LNCAP (cell line): ENCODE data around the gene GYPA.
"Not testable (repeated sequence)": the region's sequence is repeated elsewhere in the genome, so short reads cannot be mapped to it uniquely, and the experiment has no call there.

Experiments
- CTCF ChIP-seq: fragments of 450-650 bp; IDR thresholded peaks from 2 replicates; pipeline ENCODE4 v1.5.1; 2017; ENCODE audit warnings: mild to moderate bottlenecking

GYPA gene

DNA sequence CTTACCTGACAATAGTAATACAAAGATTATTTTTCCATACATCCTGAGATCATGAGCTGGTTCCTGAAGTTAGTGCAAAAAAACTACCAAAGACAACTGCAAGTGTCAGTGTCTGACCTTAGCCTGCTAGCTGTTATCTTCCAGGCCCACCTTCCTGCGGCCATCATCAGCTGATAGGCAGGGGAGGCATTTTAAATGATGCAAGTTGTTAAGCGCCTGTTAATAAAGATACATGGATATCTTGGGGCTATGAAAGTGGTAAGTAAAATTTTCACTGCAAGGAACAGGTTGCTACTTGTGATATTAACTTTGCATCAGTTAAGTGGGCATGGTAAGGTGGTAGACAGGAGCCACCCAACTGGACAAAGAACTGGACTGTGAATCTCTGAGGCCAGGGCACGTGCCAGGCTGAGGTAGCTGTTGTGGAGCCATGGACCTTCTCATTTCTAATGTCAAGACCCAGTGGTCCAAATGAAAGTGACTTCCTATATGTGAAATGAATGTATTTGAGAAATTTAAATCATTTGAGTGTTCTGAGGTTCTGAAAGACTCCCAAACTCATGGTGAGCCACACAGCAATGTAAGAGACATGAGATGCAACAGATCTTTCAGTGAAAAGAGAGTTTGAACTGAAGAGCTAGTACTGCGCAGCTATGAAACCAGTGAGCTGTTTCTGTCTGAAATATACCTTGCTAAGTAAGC, at the start of gene GYPA:
TSS of gene GYPA (minus strand) at position 125 of the 702 bp plus-strand sequence. CDS start at position 42, 83 bp downstream.
- TF ChIP-seq CTCF, result not testable (repeated sequence)

- TF ChIP-seq CTCF, result no peak
These were observed 49.5 kb upstream of the GYPA start for GRCh38 chr4:144190009-144190408.

- no peak for TF ChIP-seq CTCF
These were observed 48.6 kb upstream of the GYPA start for GRCh38 chr4:144189121-144189520.

GRCh38 chr4:144185086-144185485, 44.6 kb upstream of the GYPA start:
- no peak for TF ChIP-seq CTCF

- no peak for TF ChIP-seq CTCF
These were observed 42.6 kb upstream of the GYPA start for GRCh38 chr4:144183165-144183564.

- TF ChIP-seq CTCF, result no peak
These were observed 40.9 kb upstream of the GYPA start for GRCh38 chr4:144181391-144181790.

DNA sequence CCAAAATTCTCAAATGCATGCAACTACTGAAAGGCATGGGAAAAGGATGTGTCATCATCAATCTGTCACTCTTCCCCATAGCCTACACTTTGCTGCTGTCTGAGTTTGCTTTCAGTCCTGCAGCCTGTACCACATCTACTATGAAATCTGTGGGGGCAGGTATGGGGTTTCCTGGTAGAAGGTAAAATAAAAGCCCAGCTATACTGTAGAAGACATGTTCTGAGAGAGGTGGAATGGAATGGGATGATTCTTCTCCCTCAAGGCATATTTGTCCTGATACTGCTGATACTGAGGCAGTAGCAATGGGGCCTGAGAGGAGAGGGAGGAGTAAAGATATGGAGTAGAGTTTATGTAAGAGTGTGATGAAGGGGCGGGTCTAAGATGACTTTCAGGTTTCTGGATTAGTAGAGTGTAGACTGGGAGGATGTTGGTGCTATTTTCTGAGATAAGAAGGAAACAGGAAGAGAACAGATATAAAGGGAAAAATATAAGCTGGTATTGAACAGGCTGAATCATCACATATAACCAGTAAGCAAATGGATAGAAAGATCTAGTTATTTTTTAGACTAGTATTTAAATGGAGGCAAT, 38.7 kb upstream of the GYPA start:
- no peak for TF ChIP-seq CTCF
